Heart left ventricle (tissue), 16 donors: ENCODE measurements around the gene GRM7. TPM values are rescaled to one million over a fixed set of nuclear protein-coding genes. Genes with fewer than 3 reads are reported as not detected.

ENCODE experiments used
- ATAC-seq, 4 donors: fragments of 200-7000 bp; cut with Tn5 transposase; one replicate each; pipeline ENCODE4 v1.9.1; 2020 to 2022; ENCODE audit warnings: moderate library complexity in 4 of 4, mild to moderate bottlenecking in 3 of 4, moderate number of reproducible peaks in 1 of 4
- DNase-seq, 5 donors: peaks; one replicate each; pipeline ENCODE4 v3.0.0-alpha.2; 2020
- H3K27ac ChIP-seq, 12 donors: fragments of 200-600 bp; sonication (generic) in 4 of 12; one replicate each; pipeline versions ENCODE4 v1.5.0 to v1.8.0; 2016 to 2022; ENCODE audit warnings: mild to moderate bottlenecking in 2 of 12
- H3K27me3 ChIP-seq, 9 donors: fragments of 200-600 bp; sonication (generic) in 2 of 9; one replicate each; pipeline versions ENCODE4 v1.5.1 to v1.8.0; 2016 to 2022; ENCODE audit warnings: mild to moderate bottlenecking in 3 of 9
- H3K36me3 ChIP-seq, 9 donors: fragments of 200-600 bp; sonication (generic) in 2 of 9; one replicate each; pipeline versions ENCODE4 v1.5.0 to v1.8.0; 2018 to 2022; ENCODE audit warnings: mild to moderate bottlenecking in 2 of 9
- H3K4me1 ChIP-seq, 12 donors: fragments of 200-600 bp; sonication (generic) in 4 of 12; one replicate each; pipeline versions ENCODE4 v1.5.0 to v1.8.0; 2016 to 2022; ENCODE audit warnings: mild to moderate bottlenecking in 3 of 12
- H3K4me3 ChIP-seq, 12 donors: fragments of 200-600 bp; sonication (generic) in 4 of 12; one replicate each; pipeline versions ENCODE4 v1.5.0 to v1.8.0; 2017 to 2022; ENCODE audit warnings: mild to moderate bottlenecking in 9 of 12, moderate library complexity in 4 of 12
- H3K9me3 ChIP-seq, 12 donors: fragments of 200-600 bp; sonication (generic) in 4 of 12; one replicate each; pipeline versions ENCODE4 v1.5.0 to v1.8.0; 2016 to 2022; ENCODE audit warnings: mild to moderate bottlenecking in 1 of 12
- CTCF ChIP-seq, 12 donors: fragments of 200-600 bp; sonication (generic) in 4 of 12; IDR thresholded peaks; one replicate each; pipeline versions ENCODE4 v1.5.0 to v1.8.0; 2018 to 2022; ENCODE audit warnings: antibody characterized with exemption in 12 of 12, mild to moderate bottlenecking in 5 of 12
- POLR2A ChIP-seq, 2 donors: fragments of 450-650 bp; IDR thresholded peaks; one replicate each; pipeline ENCODE4 v1.6.1; 2017; ENCODE audit warnings: antibody characterized with exemption in 2 of 2, mild to moderate bottlenecking in 2 of 2, moderate library complexity in 2 of 2
- WGBS, 4 donors: extraction: QIAGEN DNeasy Blood & Tissue Kit in 2 of 4; methylation state at CpG; one replicate each; pipeline versions ENCODE4 v1.1.5 to v1.1.7; 2013 to 2018; 5-methylcytosine and 5-hydroxymethylcytosine counted together
- intact Hi-C, 10 donors: fragments of 100-400 bp; cut with DNase I; formaldehyde crosslinking; loops; one replicate each; pipeline versions ENCODE4 v1.11.1 to v1.14.2; 2022
- polyA plus RNA-seq, 2 donors: library from polyadenylated mRNA; stranded (reverse); fragments of 200-250 nt; gene quantifications; one replicate each; pipeline ENCODE4 v1.2.3, GENCODE V29; 2013
- total RNA-seq, 9 donors: library from RNA; depleted of rRNA in 2 of 9; stranded (reverse); fragments of >200 nt in 2 of 9; fragmentation: NEBNext Ultra II Directional in 3 of 9; extraction: Animal tissue kit (Norgen Biotek cat#: 25700) in 3 of 9; gene quantifications; one replicate each; pipeline versions ENCODE4 v1.1.0 to v1.2.4, GENCODE V29; 2016 to 2023
- donor health status: ischemic (EF 13 %, LVEDD 7.1; RV severe dilation, severe dysfunction).
- donor health status: healthy with polysubstance abuse.
- donor health status: DM: no; HTN: yes; CAD: no.
- donor health status: DM: no; HTN: no; CAD: no.
- donor health status: ischemic (EF 25% LVEDD 6.9; RV normal size, moderate dysfunction).
- donor health status: ischemic (EF 25% LVEDD 5.7; RV mildly dilated, moderate dysfunction).
- donor health status: healthy.
- donor health status: DM: yes; HTN: yes; CAD: no.
- donor health status: ischemic (EF 35%, LVEDD 5.7; RV mildly dilated, moderate dysfunction).
- donor health status: nonischemic (EF 11% LVEDD 7.7; RV severe dilation, severe dysfunction).
- donor health status: DM: yes; HTN: yes; CAD: no.
- donor health status: PGD.
- donor health status: ischemic (EF 29% LVEDD 5.4; RV normal size, mild dysfunction).
- donor health status: nonischemic (EF 23%, LVEDD 6.1; RV moderate dilation, normal function).

The GRM7 gene
- total and polyA plus RNA-seq, 11 donors = not detected

GRCh38 chr3:7667774-7668173 lies 806.9 kb downstream of the GRM7 start:
- DNase-seq = no peak
- Histone ChIP-seq H3K36me3 (no peaks in the 10 kb centered on the region), H3K4me1 (no peaks in the 10 kb centered on the region), H3K4me3 (no peak overlapping the region), H3K27me3 (no peaks in the 10 kb centered on the region), H3K9me3 (no peaks in the 10 kb centered on the region), H3K27ac (no peak overlapping the region)
- WGBS, 4 donors = 44 to 92% (median 88%) methylated on average over 1 of the region's 1 CpG
- ATAC-seq = no peak
- TF ChIP-seq CTCF (IDR thresholded peaks at IDR 0.05) (no peak), POLR2A (IDR thresholded peaks at IDR 0.05) (no peak)
- intact Hi-C loops = no loop called here

GRCh38 chr3:7669641-7670040 lies 808.7 kb downstream of the GRM7 start:
- Histone ChIP-seq H3K36me3 (no peaks in the 10 kb centered on the region), H3K27ac (no peak overlapping the region), H3K9me3 (no peaks in the 10 kb centered on the region), H3K27me3 (no peaks in the 10 kb centered on the region), H3K4me3 (no peak overlapping the region), H3K4me1 (no peaks in the 10 kb centered on the region)
- intact Hi-C loops = no loop called here
- TF ChIP-seq CTCF (IDR thresholded peaks at IDR 0.05) = no peak
- TF ChIP-seq POLR2A (IDR thresholded peaks at IDR 0.05) = no peak
- DNase-seq (no peak), ATAC-seq (no peak)
- 68 to 82% (median 75%) methylated on average over 3 of the region's 3 CpGs for WGBS, 4 donors

- H3K9me3 ChIP-seq = no peaks in the 10 kb centered on the region
- no peak for ATAC-seq
These were observed 817.6 kb downstream of the GRM7 start for GRCh38 chr3:7678521-7678920.

GRCh38 chr3:7682822-7683229 lies 821.9 kb downstream of the GRM7 start:
- intact Hi-C loops = no loop called here
- peaks cover 0 to 8% (median 0%) of the 10 kb centered on the region in 12 donors for H3K9me3 ChIP-seq
- DNase-seq = peak in 4 of 5 donors; percentile 29 to 54 (median 44)
- TF ChIP-seq CTCF (IDR thresholded peaks at IDR 0.05) (no peak), POLR2A (IDR thresholded peaks at IDR 0.05) (no peak)
- H3K36me3 ChIP-seq = no peaks in the 10 kb centered on the region
- H3K4me1 ChIP-seq = peaks cover 0 to 21% (median 2%) of the 10 kb centered on the region in 12 donors
- no peak overlapping the region for H3K4me3 ChIP-seq
- peak; percentile 42 to 84 (median 84) for ATAC-seq
- H3K27me3 ChIP-seq = no peaks in the 10 kb centered on the region
- 24 to 35% (median 28%) methylated on average over 4 of the region's 4 CpGs for WGBS, 4 donors
- H3K27ac ChIP-seq = peak overlapping the region in 6 of 12 donors; percentile 7 to 62 (median 37)

More at GRCh38 chr3:7678521-7678920, 817.6 kb downstream of the GRM7 start:
- no peaks in the 10 kb centered on the region for H3K27me3 ChIP-seq
- DNase-seq = no peak
- peaks cover 0 to 12% (median 1%) of the 10 kb centered on the region in 12 donors for H3K4me1 ChIP-seq
- H3K27ac ChIP-seq = no peak overlapping the region
- H3K4me3 ChIP-seq = no peak overlapping the region
- 69 to 81% (median 78%) methylated on average over 3 of the region's 3 CpGs for WGBS, 4 donors
- intact Hi-C loops = no loop called here
- H3K36me3 ChIP-seq = no peaks in the 10 kb centered on the region
- TF ChIP-seq CTCF (IDR thresholded peaks at IDR 0.05) = no peak
- no peak for TF ChIP-seq POLR2A (IDR thresholded peaks at IDR 0.05)
